ENCODE data around the gene METTL14.

DNA sequence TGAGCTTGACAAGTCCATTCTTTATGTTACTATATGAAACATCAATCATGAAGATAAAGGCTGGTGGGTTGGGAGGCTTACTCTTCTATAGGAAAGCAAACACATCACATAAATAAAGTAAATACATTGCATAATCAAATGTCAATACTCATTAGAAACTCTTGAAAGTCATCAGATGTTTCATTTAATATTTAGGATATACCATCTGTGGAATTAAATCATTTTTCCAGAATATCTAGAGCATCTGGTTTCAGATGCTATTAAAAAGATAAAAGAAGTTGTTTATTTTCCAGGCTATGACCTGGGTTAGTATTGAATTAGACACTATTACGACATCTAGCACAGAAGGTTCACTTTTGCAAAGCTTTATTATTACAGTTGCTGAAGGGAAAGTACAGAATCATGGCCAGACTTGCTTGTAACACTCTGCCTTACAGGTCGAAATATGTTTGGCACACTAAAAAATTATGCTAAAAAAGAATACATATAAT lies 72.6 kb downstream of the METTL14 start:
- TF ChIP-seq, protein P1, sequence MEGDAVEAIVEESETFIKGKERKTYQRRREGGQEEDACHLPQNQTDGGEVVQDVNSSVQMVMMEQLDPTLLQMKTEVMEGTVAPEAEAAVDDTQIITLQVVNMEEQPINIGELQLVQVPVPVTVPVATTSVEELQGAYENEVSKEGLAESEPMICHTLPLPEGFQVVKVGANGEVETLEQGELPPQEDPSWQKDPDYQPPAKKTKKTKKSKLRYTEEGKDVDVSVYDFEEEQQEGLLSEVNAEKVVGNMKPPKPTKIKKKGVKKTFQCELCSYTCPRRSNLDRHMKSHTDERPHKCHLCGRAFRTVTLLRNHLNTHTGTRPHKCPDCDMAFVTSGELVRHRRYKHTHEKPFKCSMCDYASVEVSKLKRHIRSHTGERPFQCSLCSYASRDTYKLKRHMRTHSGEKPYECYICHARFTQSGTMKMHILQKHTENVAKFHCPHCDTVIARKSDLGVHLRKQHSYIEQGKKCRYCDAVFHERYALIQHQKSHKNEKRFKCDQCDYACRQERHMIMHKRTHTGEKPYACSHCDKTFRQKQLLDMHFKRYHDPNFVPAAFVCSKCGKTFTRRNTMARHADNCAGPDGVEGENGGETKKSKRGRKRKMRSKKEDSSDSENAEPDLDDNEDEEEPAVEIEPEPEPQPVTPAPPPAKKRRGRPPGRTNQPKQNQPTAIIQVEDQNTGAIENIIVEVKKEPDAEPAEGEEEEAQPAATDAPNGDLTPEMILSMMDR (IDR thresholded peaks at IDR 0.05): no peak
- TF ChIP-seq POLR2A (IDR thresholded peaks at IDR 0.05): no peak

Data from lower leg skin (tissue), 3 donors.